Activated CD4-positive, alpha-beta T cell treated with anti-CD3 and anti-CD28 coated beads for 36 hours (primary cell): ENCODE data around the gene GPR141. TPM values are rescaled to one million over a fixed set of nuclear protein-coding genes. Genes with fewer than 3 reads are reported as not detected.

Source experiments
- ATAC-seq: fragments of 200-7000 bp; cut with Tn5 transposase; one replicate; pipeline ENCODE4 v1.10.0; 2021; ENCODE audit warnings: mild to moderate bottlenecking, moderate library complexity
- CTCF ChIA-PET: fragments of 350-600 bp; sonication (Branson Sonifier 250); formaldehyde crosslinking; loops from one replicate; lab custom pipeline; 2021; ENCODE audit warnings: antibody characterized with exemption; lab: Charles Lee
- POLR2A ChIA-PET: fragments of 350-600 bp; sonication (Branson Sonifier 250); formaldehyde crosslinking; loops from one replicate; lab custom pipeline; 2021; ENCODE audit warnings: antibody characterized with exemption, inconsistent platforms; lab: Charles Lee
- DNase-seq: peaks from one replicate; pipeline ENCODE4 v3.0.0-alpha.2; 2020
- H3K27ac Mint-ChIP-seq: one replicate; pipeline ENCODE4 v1.8.0; 2021; ENCODE audit warnings: mixed read lengths
- H3K27me3 Mint-ChIP-seq: one replicate; pipeline ENCODE4 v1.8.0; 2021; ENCODE audit warnings: mixed read lengths
- H3K36me3 Mint-ChIP-seq: one replicate; pipeline ENCODE4 v1.8.0; 2021; ENCODE audit warnings: low read depth, mixed read lengths
- H3K4me1 Mint-ChIP-seq: one replicate; pipeline ENCODE4 v1.8.0; 2021; ENCODE audit warnings: mixed read lengths
- H3K4me3 Mint-ChIP-seq: one replicate; pipeline ENCODE4 v1.8.0; 2021; ENCODE audit warnings: mild to moderate bottlenecking, moderate library complexity, mixed read lengths
- H3K9me3 Mint-ChIP-seq: one replicate; pipeline ENCODE4 v1.8.0; 2021; ENCODE audit warnings: low read depth, mixed read lengths
- intact Hi-C, 2 experiments: fragments of 100-400 bp; cut with DNase I in 1 of 2; cut with micrococcal nuclease in 1 of 2; formaldehyde crosslinking; loops; one replicate each; pipeline versions ENCODE4 v1.14.2 to v1.15.1; 2022 to 2024; cut with DNase I, micrococcal nuclease
- total RNA-seq, 2 experiments: library from RNA; stranded (reverse); gene quantifications; one replicate each; pipeline ENCODE4 v1.2.3, GENCODE V29; 2021

GPR141 gene
- total RNA-seq = not detected

GRCh38 chr7:37683246-37684120, at the start of gene GPR141:
GPR141 (plus strand) TSS chr7:37683766; CDS start chr7:37740394, 56,628 bp downstream.
- Mint-ChIP-seq H3K4me3 (no peak within 1 kb of the TSS), H3K27me3 (peaks cover 12% of the 10 kb centered on the region), H3K9me3 (no peaks in the 10 kb centered on the region), H3K4me1 (no peaks in the 10 kb centered on the region), H3K27ac (no peak within 1 kb of the TSS), H3K36me3 (no peaks in the 10 kb centered on the region)
- intact Hi-C loops = no loop called here
- ChIA-PET POLR2A (no interaction called here), CTCF (no interaction called here)
- no peak for ATAC-seq
- DNase-seq = no peak

GRCh38 chr7:37635346-37635745, 48.2 kb upstream of the GPR141 start:
- Mint-ChIP-seq H3K36me3 (no peaks in the 10 kb centered on the region), H3K4me3 (no peak overlapping the region), H3K4me1 (no peaks in the 10 kb centered on the region), H3K27me3 (peaks cover 24% of the 10 kb centered on the region), H3K9me3 (peaks cover 17% of the 10 kb centered on the region), H3K27ac (no peak overlapping the region)
- no peak for DNase-seq
- ATAC-seq = no peak
- POLR2A ChIA-PET = no interaction called here
- CTCF ChIA-PET = no interaction called here
- intact Hi-C loops = no loop called here

GRCh38 chr7:37642028-37642540, 41.5 kb upstream of the GPR141 start:
- Mint-ChIP-seq H3K4me1 (no peaks in the 10 kb centered on the region), H3K36me3 (no peaks in the 10 kb centered on the region), H3K9me3 (peaks cover 9% of the 10 kb centered on the region), H3K27ac (no peak overlapping the region), H3K4me3 (no peak overlapping the region), H3K27me3 (peaks cover 15% of the 10 kb centered on the region)
- ChIA-PET CTCF (no interaction called here), POLR2A (no interaction called here)
- intact Hi-C loops = no loop called here
- ATAC-seq = no peak
- no peak for DNase-seq

- Mint-ChIP-seq H3K36me3 (no peaks in the 10 kb centered on the region), H3K4me3 (no peak overlapping the region), H3K27me3 (peaks cover 5% of the 10 kb centered on the region), H3K9me3 (no peaks in the 10 kb centered on the region), H3K4me1 (no peaks in the 10 kb centered on the region), H3K27ac (no peak overlapping the region)
- ChIA-PET POLR2A (no interaction called here), CTCF (no interaction called here)
- no peak for DNase-seq
- intact Hi-C loops = no loop called here
- no peak for ATAC-seq
These were observed 39.7 kb upstream of the GPR141 start for GRCh38 chr7:37643876-37644275.

- POLR2A ChIA-PET = no interaction called here
- no peak overlapping the region for H3K4me3 Mint-ChIP-seq
- H3K27ac Mint-ChIP-seq = no peak overlapping the region
- no peaks in the 10 kb centered on the region for H3K9me3 Mint-ChIP-seq
- ATAC-seq = no peak
- no peaks in the 10 kb centered on the region for H3K36me3 Mint-ChIP-seq
- CTCF ChIA-PET = interaction anchor here (0.8 kb wide), 1 partner anchor 41 kb away, joined by 4 read pairs; no protein-coding TSS in a partner anchor
- intact Hi-C loops = no loop called here
- no peaks in the 10 kb centered on the region for H3K4me1 Mint-ChIP-seq
- no peaks in the 10 kb centered on the region for H3K27me3 Mint-ChIP-seq
- DNase-seq = no peak
These were observed 38.1 kb upstream of the GPR141 start for GRCh38 chr7:37645282-37646050.

- ChIA-PET POLR2A (no interaction called here), CTCF (no interaction called here)
- DNase-seq (no peak), ATAC-seq (no peak)
- peaks cover 8% of the 10 kb centered on the region for H3K27me3 Mint-ChIP-seq
- no peak overlapping the region for H3K4me3 Mint-ChIP-seq
- no peaks in the 10 kb centered on the region for H3K36me3 Mint-ChIP-seq
- intact Hi-C loops = no loop called here
- peaks cover 1% of the 10 kb centered on the region for H3K9me3 Mint-ChIP-seq
- no peak overlapping the region for H3K27ac Mint-ChIP-seq
- no peaks in the 10 kb centered on the region for H3K4me1 Mint-ChIP-seq
These were observed 26.5 kb upstream of the GPR141 start for GRCh38 chr7:37656913-37657530.

- ATAC-seq (no peak), DNase-seq (no peak)
- no peaks in the 10 kb centered on the region for H3K36me3 Mint-ChIP-seq
- no peak overlapping the region for H3K4me3 Mint-ChIP-seq
- no peak overlapping the region for H3K27ac Mint-ChIP-seq
- H3K27me3 Mint-ChIP-seq = peaks cover 10% of the 10 kb centered on the region
- H3K4me1 Mint-ChIP-seq = no peaks in the 10 kb centered on the region
- POLR2A ChIA-PET = no interaction called here
- peaks cover 1% of the 10 kb centered on the region for H3K9me3 Mint-ChIP-seq
- intact Hi-C loops = no loop called here
- CTCF ChIA-PET = no interaction called here
These were observed 25.8 kb upstream of the GPR141 start for GRCh38 chr7:37657816-37658215.

- ChIA-PET POLR2A (no interaction called here), CTCF (no interaction called here)
- Mint-ChIP-seq H3K27me3 (peaks cover 12% of the 10 kb centered on the region), H3K36me3 (no peaks in the 10 kb centered on the region), H3K9me3 (no peaks in the 10 kb centered on the region), H3K4me1 (no peaks in the 10 kb centered on the region), H3K27ac (no peak overlapping the region), H3K4me3 (no peak overlapping the region)
- no peak for ATAC-seq
- no peak for DNase-seq
- intact Hi-C loops = no loop called here
These were observed 23.5 kb upstream of the GPR141 start for GRCh38 chr7:37659971-37660565.

GRCh38 chr7:37660614-37661013, 23.0 kb upstream of the GPR141 start:
- ChIA-PET POLR2A (no interaction called here), CTCF (no interaction called here)
- no peaks in the 10 kb centered on the region for H3K36me3 Mint-ChIP-seq
- no peak for ATAC-seq
- H3K4me1 Mint-ChIP-seq = no peaks in the 10 kb centered on the region
- intact Hi-C loops = no loop called here
- H3K27me3 Mint-ChIP-seq = peaks cover 12% of the 10 kb centered on the region
- no peaks in the 10 kb centered on the region for H3K9me3 Mint-ChIP-seq
- DNase-seq = no peak
- H3K4me3 Mint-ChIP-seq = no peak overlapping the region
- no peak overlapping the region for H3K27ac Mint-ChIP-seq

GRCh38 chr7:37663693-37664092, 19.9 kb upstream of the GPR141 start:
- intact Hi-C loops = no loop called here
- H3K36me3 Mint-ChIP-seq = no peaks in the 10 kb centered on the region
- no peak overlapping the region for H3K27ac Mint-ChIP-seq
- no peak overlapping the region for H3K4me3 Mint-ChIP-seq
- peaks cover 8% of the 10 kb centered on the region for H3K27me3 Mint-ChIP-seq
- no peaks in the 10 kb centered on the region for H3K9me3 Mint-ChIP-seq
- CTCF ChIA-PET = interaction anchor here (0.6 kb wide), 1 partner anchor 58 kb away, joined by 3 read pairs; no protein-coding TSS in a partner anchor
- POLR2A ChIA-PET = no interaction called here
- no peak for ATAC-seq
- no peak for DNase-seq
- no peaks in the 10 kb centered on the region for H3K4me1 Mint-ChIP-seq

- H3K9me3 Mint-ChIP-seq = no peaks in the 10 kb centered on the region
- no peaks in the 10 kb centered on the region for H3K4me1 Mint-ChIP-seq
- no peak overlapping the region for H3K27ac Mint-ChIP-seq
- ATAC-seq = no peak
- H3K27me3 Mint-ChIP-seq = peaks cover 8% of the 10 kb centered on the region
- ChIA-PET POLR2A (no interaction called here), CTCF (no interaction called here)
- DNase-seq = no peak
- no peak overlapping the region for H3K4me3 Mint-ChIP-seq
- no peaks in the 10 kb centered on the region for H3K36me3 Mint-ChIP-seq
- intact Hi-C loops = no loop called here
These were observed 18.1 kb upstream of the GPR141 start for GRCh38 chr7:37665352-37666022.
